C4-2B (cell line): ENCODE measurements around the gene MEG3.

ENCODE experiments used
- H3K27ac ChIP-seq: fragments of 450-650 bp; 2 replicates; pipeline ENCODE4 v1.5.1; 2017
- CTCF ChIP-seq: fragments of 450-650 bp; conservative IDR thresholded peaks from 2 replicates; pipeline ENCODE4 v1.5.1; 2017; ENCODE audit warnings: mild to moderate bottlenecking
- ZFX ChIP-seq: fragments of 450-650 bp; IDR thresholded peaks from 2 replicates; pipeline ENCODE4 v1.6.1; 2017

Gene MEG3

GRCh38 chr14:100871234-100872186 lies 45.6 kb downstream of the MEG3 start:
- TF ChIP-seq ZFX: no peak
- no peak for TF ChIP-seq CTCF

GRCh38 chr14:100872259-100873095 lies 46.6 kb downstream of the MEG3 start:
- TF ChIP-seq CTCF: no peak
- no peak for TF ChIP-seq ZFX
- H3K27ac ChIP-seq: no peak overlapping the region

More at GRCh38 chr14:100871234-100872186, 45.6 kb downstream of the MEG3 start:
- H3K27ac ChIP-seq: no peak overlapping the region

GRCh38 chr14:100873096-100873482 lies 47.2 kb downstream of the MEG3 start:
- no peak overlapping the region for H3K27ac ChIP-seq
- no peak for TF ChIP-seq ZFX
- no peak for TF ChIP-seq CTCF

GRCh38 chr14:100874051-100874410 lies 48.1 kb downstream of the MEG3 start:
- no peak overlapping the region for H3K27ac ChIP-seq
- no peak for TF ChIP-seq CTCF
- no peak for TF ChIP-seq ZFX

- no peak overlapping the region for H3K27ac ChIP-seq
- TF ChIP-seq CTCF (no peak), ZFX (no peak)
Observed at GRCh38 chr14:100874411-100875091, 48.6 kb downstream of the MEG3 start.

- no peak overlapping the region for H3K27ac ChIP-seq
- TF ChIP-seq ZFX: no peak
- no peak for TF ChIP-seq CTCF
Observed at GRCh38 chr14:100875126-100875525, 49.2 kb downstream of the MEG3 start.
